ENCODE results near the gene LYPD8.
"Not testable (repeated sequence)": the region's sequence is repeated elsewhere in the genome, so short reads cannot be mapped to it uniquely, and the experiment has no call there.

LYPD8 gene, protein sequence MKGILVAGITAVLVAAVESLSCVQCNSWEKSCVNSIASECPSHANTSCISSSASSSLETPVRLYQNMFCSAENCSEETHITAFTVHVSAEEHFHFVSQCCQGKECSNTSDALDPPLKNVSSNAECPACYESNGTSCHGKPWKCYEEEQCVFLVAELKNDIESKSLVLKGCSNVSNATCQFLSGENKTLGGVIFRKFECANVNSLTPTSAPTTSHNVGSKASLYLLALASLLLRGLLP

DNA sequence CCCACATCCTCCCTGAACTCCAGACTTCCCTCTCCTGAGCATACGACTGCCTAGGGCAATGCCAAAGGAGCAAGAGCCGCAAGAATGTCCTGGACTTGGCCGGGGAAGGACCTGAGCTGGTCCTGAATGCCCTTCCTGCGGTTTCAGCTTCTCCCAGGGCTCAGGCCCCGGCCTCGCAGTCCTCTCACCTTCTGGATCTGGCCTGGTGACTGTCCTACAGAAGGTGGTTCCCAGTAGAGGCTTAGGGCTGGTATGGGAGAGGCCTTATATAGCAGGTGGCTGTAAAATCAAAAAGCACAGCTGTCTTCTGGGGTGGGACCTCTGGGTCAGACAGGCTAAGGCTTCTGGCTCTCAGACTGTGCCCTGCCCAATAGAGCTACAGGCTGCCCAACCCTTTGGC lies at the start of gene LYPD8:
LYPD8 (minus strand) TSS at position 243 of the 400 bp plus-strand sequence. CDS start 4,678 bp downstream, outside the sequence.
- no peak for DNase-seq

- no peak for DNase-seq
Observed at GRCh38 chr1:248804771-248805681, 49.5 kb upstream of the LYPD8 start.

- not testable (repeated sequence) for DNase-seq
Observed at GRCh38 chr1:248803501-248803900, 47.9 kb upstream of the LYPD8 start.

GRCh38 chr1:248802454-248802853 lies 46.9 kb upstream of the LYPD8 start:
- no peak for DNase-seq

GRCh38 chr1:248800459-248800858 lies 44.9 kb upstream of the LYPD8 start:
- no peak for DNase-seq

DNA sequence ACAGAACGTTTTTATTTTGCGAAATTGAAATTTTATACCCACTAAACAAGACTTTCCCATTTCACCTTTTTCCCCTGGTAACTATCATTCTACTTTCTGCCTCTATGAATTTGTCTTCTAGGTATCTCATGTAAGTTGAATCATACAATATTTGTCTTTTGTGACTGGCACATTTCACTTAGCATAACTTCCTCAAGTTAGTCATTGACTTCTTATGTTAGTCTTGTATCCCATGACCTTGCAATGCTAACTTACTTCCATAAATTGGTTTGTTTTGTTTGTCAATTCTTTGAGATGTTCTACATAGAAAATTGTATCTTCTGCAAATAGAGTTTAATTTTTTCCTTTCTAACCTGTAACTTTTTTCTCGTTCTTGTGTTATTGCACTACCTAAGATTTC lies 43.2 kb upstream of the LYPD8 start:
- no peak for DNase-seq

GRCh38 chr1:248794663-248795062 lies 39.1 kb upstream of the LYPD8 start:
- not testable (repeated sequence) for DNase-seq

DNA sequence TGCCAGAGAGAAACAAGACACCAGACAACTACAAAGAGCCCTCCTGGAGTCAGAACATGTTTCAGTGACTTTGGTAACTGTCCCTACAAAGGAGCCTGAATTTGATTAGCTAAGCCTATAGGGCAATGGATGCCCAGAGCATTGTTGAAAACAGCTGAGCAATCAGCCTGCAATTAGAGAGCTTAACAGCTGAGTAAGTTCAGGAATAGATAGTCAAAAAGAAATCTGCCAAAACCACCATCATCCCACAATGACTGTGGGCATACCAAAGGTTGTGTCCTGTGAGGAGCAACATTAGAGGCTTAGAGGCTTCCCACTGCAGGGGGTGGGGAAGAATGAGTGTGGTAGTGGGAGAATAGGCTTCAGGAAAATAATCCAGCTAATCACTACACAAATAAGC lies 38.0 kb upstream of the LYPD8 start:
- DNase-seq: no peak

DNA sequence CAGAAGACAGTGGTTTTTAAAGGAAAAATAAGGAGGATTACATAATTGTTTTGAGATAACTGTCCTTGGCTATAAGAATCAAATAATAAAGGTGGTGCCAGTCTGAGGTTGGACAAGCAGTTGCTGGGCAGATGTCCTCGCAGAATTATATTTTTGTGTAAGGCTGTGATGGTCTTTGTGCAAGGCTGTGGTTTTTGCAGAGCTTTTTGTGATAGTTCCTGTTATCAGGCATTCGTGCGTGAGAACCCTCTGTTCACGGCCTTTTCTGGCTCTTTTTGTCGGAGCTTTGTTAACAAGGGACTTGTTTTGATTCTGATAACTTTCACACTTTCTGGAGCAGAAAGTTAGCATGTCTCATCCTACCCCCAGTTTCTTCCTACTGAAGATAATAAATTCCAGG lies 36.8 kb upstream of the LYPD8 start:
- DNase-seq: no peak

DNA sequence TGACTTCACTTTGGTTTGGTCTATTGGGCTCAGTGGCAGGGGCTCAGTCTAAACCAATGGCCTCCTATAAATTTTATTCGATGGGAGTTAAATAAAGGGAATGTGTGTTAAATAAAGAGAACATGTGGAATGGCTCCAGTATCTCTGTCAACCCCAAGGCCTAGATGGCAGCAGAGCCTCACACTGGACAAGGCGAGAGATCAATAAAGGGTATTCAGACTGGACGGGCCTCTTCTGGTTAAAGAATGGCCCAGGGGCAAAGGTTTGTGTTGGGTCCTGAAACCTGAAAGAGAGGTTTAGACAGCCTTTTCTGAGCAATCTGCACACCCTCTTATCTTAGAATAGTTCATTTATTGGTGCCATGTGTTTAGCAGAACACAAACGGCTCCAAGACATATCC lies 35.5 kb upstream of the LYPD8 start:
- DNase-seq: no peak

DNA sequence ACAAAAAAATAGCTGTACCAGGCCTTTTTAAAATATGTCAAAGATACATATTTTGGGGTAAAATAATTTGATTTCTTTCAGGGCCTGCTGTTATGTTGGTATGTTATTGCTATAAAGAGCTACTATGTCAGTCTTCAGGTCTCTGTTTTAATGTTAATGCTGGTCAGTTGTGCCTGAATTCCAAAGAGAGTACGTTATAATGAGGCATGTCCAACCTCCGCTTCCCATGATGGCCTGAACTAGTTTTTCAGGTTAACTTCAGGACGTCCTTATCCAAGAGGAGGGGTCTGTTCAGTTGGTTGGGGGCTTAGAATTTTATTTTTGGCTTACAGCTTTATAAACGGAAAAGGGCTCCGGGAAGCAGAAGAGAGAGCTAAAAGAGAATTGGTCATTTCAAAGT lies 34.9 kb upstream of the LYPD8 start:
- no peak for DNase-seq

- DNase-seq: not testable (repeated sequence)
Observed at GRCh38 chr1:248789337-248789736, 33.8 kb upstream of the LYPD8 start.

DNA sequence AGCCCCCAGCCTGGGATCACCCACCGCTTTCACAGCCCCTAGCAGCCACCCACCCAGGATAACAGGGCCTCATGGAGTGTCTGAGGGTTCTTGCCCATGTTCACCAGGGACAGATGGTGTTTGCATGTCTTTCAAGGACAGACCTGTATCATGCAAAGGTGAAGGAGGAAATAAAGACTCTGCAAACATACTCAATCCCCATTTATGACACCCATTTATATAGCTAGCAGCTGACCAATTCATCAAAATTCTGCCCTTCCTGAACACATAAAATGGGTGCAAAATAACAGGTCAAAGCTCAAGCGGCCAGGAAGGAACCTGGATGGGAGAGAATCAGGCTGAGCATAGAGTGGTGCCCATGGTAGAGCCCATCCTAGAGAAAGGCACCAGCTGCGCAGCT lies 32.8 kb upstream of the LYPD8 start:
- no peak for DNase-seq

GRCh38 chr1:248787430-248787829 lies 31.9 kb upstream of the LYPD8 start:
- no peak for DNase-seq

GRCh38 chr1:248786156-248786555 lies 30.6 kb upstream of the LYPD8 start:
- DNase-seq: no peak

DNA sequence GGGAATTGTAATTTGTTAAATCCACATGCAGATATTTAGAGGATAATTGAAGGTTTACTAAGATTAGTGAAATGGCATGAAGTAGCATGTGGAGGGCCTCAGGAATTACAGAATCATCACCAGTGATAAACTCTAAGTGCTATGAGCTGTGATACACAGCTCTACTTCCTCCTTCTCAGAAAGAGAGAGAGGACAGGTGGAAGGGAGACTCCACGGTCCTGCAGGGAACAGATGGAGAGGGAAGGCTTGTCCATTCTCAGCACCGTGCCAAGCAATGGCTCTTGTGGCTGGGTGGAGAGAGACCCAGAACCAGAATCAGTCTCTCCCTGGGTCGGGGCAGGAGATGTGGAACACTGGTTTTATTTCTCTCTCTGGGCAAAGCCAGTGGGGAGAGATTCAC lies 27.8 kb upstream of the LYPD8 start:
- no peak for DNase-seq

DNA sequence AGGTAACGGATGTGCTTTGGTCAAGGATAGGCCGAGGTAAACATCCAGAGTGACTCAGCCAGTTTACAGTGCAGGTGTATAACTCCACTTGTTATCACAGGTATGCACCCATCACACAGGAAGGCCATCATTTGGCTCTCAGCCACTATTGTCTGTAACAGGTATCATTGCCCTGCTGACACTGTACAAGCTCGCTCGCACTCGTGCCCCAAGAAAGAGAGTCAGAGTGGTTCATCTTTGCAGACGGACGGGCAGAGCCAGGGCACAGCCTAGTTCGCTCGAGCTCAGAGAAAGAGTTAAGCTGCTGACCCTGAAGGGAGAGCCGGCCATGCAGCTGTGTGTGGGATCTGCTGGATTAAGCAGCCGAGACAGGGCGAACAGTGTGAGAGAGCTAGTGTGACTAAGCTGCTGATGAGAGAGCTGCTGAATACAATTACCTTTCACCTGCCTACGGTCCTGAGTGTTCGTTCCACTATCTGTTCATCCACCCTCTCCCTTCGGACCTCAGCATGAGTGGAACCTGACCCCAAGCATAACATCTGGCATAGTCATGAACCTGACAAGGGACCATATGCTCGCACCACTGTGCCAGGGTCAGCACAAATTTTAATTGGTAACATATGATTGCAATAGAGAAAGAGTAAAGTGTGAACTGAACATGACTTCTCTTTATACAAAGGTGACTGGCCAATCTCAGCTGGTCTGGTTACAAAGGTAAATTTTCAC lies 27.0 kb upstream of the LYPD8 start:
- no peak for DNase-seq

- no peak for DNase-seq
Observed at GRCh38 chr1:248779350-248779749, 23.8 kb upstream of the LYPD8 start.

DNA sequence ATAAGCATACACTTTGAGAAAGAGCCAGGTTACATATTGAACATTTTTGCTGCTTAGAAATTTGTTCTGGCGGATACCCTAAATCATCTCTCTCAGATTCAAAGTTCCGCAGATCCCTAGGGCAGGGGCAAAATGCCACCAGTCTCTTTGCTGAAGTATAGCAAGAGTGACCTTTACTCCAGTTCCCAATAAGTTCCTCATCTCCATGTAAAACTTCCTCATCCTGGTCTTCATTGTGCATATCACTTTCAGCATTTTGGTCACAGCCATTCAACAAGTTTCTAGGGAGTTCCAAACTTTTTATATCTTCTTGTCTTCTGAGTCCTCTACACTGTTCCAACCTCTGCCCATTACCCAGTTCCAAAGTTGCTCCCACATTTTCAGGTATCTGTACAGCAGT lies 23.3 kb upstream of the LYPD8 start:
- no peak for DNase-seq

DNA sequence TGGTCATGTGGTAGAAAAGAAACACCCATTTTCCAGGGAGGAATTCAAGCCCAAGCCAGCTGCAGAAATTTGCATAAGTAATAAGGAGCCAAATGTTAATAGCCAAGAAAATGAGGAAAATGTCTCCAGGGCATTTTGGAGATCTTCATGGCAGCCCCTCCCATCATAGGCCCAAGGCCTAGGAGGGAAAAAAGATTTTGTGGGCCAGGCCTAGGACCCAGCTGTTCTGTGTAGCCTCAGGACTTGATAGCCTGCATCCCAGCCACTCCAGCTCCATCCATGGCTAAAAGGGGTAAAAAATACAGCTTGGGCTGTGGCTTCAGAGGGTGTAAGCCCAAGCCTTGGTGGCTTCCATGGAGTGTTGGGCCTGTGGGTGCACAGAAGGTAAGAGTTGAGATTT lies 21.4 kb upstream of the LYPD8 start:
- DNase-seq: no peak

DNA sequence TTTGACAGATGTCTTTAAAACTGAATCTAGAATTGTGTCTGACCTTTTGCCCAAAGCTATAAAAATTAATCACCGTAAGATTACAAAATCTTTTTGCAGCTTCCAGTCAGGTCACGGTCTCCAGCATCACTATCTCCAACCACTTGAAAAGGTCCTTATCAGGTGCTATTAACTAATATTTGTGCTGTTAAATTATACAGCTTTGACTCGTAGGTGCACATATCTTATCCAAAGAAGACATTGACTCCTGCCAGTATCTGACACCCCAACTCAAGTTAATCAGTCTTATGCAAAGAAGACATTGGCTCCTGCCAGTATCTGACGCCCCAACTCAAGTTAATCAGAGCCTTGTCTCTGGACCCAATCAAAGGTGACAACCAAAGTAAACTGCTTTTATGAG lies 19.9 kb upstream of the LYPD8 start:
- DNase-seq: no peak

DNA sequence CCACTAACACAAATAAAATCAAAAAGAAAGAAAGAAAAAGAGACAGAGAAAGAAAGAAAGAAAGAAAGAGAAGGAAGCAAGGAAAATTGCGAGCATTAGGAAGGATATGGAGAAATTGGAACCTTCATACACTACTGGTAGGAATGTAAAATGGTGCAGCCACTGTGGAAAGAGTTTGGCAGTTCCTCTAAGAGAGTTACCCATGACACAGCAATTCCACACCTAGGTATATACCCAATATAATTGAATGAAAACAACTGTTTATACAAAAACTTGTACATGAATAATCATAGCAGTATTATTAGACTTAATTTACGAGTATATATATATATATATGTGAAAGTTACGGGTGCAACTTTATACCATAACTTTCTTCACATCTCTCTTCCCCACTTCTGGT lies 4.1 kb upstream of the LYPD8 start:
- no peak for DNase-seq

GRCh38 chr1:248758352-248758751 lies 2.8 kb upstream of the LYPD8 start:
- no peak for DNase-seq

DNA sequence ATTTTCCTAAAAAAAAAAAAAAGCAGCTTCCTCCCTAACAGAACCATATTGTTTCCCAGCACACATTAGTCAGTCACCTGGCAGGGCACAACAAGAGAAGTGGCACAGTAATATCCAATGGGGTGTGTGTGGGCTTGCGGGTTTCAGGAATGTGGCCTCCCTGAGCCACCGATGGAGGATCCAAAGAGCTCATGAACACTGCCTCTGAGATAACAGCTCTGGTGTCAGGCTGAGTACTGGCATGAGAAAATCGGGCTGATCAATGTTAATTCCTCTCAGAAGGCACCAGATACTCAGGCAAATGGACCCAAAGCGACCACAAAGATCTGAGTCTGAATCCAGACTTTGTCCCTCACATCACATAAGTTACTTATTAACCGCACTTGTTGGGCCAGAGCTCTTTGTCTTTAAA lies 2.2 kb upstream of the LYPD8 start:
- DNase-seq: no peak
